ENCODE data around the gene MAD1L1.
"Not testable (repeated sequence)": the region's sequence is repeated elsewhere in the genome, so short reads cannot be mapped to it uniquely, and the experiment has no call there.

The MAD1L1 gene

DNA sequence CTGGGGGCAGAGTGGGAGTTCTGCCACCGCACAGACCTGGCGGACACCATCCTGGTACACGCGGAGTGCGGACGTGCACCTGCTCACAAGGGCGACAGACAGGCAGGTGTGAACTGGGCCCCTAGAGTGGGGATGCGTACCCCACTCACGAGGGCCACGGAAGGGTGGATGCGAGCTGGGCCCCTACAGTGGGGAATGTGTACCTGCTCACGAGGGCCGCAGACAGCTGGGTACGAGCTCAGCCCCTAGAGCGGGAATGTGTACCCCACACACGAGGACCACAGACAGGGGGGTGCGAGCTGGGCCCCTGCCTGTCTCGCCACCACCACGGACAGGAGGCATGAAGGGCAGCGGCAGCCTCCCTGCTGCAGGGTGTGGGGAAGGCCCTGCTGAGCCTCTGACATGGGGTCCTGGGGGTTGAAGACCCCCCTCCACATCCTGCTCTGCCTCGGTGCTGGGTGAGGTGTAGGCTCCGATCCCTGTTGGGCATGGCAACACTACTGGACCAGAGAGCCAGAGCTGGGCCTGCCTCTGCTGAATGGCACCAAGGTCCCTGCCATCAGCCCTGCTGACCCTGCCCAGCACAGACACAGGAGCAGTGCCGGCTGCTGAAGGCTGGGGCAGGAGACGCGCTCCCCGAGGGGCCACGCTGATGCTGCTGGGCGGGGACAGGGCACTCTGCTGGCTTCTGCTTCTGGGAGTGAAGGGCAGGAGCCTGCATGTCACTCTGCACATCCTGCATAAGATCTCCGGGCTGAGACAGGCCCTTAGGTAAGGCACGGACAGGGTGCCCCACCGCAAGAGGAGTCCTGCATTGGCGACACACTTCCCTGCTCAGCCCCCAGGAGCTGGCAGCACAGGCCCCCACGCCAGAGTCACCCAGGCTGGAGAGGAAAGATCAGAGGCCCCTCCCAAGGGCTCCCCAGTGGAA is 259.2 kb downstream of the MAD1L1 start:
- TF ChIP-seq CTCF (IDR thresholded peaks at IDR 0.05) = no peak
- Mint-ChIP-seq H3K36me3 (ENCODE audit: low read depth) (peaks cover 54% of the 10 kb centered on the region), H3K4me1 (peaks cover 26% of the 10 kb centered on the region), H3K4me3 (no peak overlapping the region), H3K27ac (no peak overlapping the region), H3K27me3 (ENCODE audit: low read depth, poor library complexity) (peaks cover 4% of the 10 kb centered on the region), H3K9me3 (peaks cover 17% of the 10 kb centered on the region)
- no peak for DNase-seq

DNA sequence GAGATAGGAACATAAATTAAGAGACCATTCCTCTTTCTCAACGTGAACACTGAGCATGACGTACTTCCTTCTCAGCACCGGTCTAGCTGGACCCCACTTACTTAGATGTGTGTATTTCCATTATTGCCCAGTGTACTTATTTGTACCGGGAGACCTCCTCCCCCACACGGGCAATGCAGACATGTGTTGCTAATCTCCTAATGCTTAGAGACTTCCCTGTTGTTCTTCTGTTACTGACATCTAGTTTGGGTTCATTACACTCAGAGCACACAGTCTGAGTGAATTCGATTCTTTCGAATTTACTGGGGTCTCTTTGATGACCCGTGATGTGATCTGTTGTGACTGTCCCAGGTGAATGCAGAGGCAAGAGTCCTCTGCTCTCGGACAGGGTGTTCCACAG is 260.0 kb downstream of the MAD1L1 start:
- Mint-ChIP-seq H3K9me3 (peaks cover 9% of the 10 kb centered on the region), H3K27ac (no peak overlapping the region), H3K36me3 (ENCODE audit: low read depth) (peaks cover 54% of the 10 kb centered on the region), H3K4me3 (no peak overlapping the region), H3K4me1 (peaks cover 26% of the 10 kb centered on the region), H3K27me3 (ENCODE audit: low read depth, poor library complexity) (peaks cover 4% of the 10 kb centered on the region)
- no peak for TF ChIP-seq CTCF (IDR thresholded peaks at IDR 0.05)
- DNase-seq = no peak

DNA sequence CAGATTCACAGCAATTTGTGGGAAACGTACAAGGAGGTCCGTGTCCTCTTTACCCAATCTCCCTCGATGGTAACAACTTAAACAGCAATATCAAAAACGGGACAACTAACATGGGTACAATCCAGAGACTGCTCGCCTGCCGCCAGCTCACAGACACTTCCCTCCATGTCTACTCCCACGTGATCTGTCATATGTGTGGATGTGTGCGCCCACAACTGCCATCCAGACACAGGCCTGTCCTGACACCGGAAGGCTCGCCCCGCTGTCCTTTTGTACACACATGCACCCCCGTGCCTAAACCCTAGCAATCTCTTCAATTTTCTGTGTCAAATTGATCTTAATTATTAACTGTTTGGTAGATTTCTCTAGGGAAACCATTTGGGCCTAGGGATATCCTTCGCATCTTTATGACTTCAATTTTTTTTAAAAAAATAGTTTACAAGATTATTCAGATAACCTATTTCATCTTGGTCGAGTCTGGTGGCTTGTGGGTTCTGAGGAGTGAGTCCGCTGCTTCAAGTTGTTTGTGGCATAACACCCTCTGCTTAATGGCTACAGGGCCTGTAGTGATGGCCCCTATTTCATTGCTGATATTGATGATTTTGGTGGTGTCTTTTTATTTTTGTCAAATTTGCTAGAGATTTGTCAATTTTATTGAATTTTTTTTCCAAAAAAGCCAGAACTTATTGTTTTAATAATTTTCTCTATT is 260.6 kb downstream of the MAD1L1 start:
- Mint-ChIP-seq H3K4me1 (peaks cover 26% of the 10 kb centered on the region), H3K27ac (no peak overlapping the region), H3K36me3 (ENCODE audit: low read depth) (peaks cover 57% of the 10 kb centered on the region), H3K4me3 (no peak overlapping the region), H3K9me3 (peaks cover 9% of the 10 kb centered on the region), H3K27me3 (ENCODE audit: low read depth, poor library complexity) (peaks cover 4% of the 10 kb centered on the region)
- no peak for TF ChIP-seq CTCF (IDR thresholded peaks at IDR 0.05)
- DNase-seq = no peak

DNA sequence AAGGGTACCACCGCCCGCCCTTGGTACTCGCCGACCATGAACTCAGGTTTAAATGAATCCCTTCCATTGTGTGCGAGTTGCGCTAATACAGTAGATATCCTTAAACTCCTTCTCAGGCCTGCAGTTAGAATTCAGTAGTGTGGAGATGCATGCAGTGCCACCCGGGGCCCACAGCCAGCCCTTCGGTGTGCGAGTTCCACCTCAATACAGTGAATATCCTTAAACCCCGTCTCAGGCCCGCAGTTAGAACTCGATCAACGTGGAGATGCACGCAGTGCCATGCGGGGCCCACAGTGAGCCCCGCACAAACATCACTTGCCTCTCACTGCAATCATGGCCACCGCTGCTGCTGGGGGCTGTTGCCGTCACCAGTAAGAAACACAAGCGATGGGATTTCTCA is 261.9 kb downstream of the MAD1L1 start:
- TF ChIP-seq CTCF (IDR thresholded peaks at IDR 0.05) = no peak
- no peaks in the 10 kb centered on the region for H3K9me3 Mint-ChIP-seq
- H3K4me1 Mint-ChIP-seq = peaks cover 21% of the 10 kb centered on the region
- no peak overlapping the region for H3K27ac Mint-ChIP-seq
- H3K4me3 Mint-ChIP-seq = no peak overlapping the region
- peaks cover 54% of the 10 kb centered on the region for H3K36me3 Mint-ChIP-seq (ENCODE audit: low read depth)
- DNase-seq = no peak
- no peaks in the 10 kb centered on the region for H3K27me3 Mint-ChIP-seq (ENCODE audit: low read depth, poor library complexity)

- Mint-ChIP-seq H3K36me3 (ENCODE audit: low read depth) (peaks cover 48% of the 10 kb centered on the region), H3K4me1 (peaks cover 20% of the 10 kb centered on the region)
- not testable (repeated sequence) for H3K4me3 Mint-ChIP-seq; H3K9me3 Mint-ChIP-seq; H3K27ac Mint-ChIP-seq; DNase-seq; H3K27me3 Mint-ChIP-seq (ENCODE audit: low read depth, poor library complexity)
These were observed 262.5 kb downstream of the MAD1L1 start for GRCh38 chr7:1970285-1970660.

GRCh38 chr7:1969459-1970284 is 263.1 kb downstream of the MAD1L1 start:
- DNase-seq = no peak
- no peaks in the 10 kb centered on the region for H3K27me3 Mint-ChIP-seq (ENCODE audit: low read depth, poor library complexity)
- no peak overlapping the region for H3K4me3 Mint-ChIP-seq
- peaks cover 21% of the 10 kb centered on the region for H3K4me1 Mint-ChIP-seq
- no peak for TF ChIP-seq CTCF (IDR thresholded peaks at IDR 0.05)
- H3K27ac Mint-ChIP-seq = no peak overlapping the region
- H3K36me3 Mint-ChIP-seq (ENCODE audit: low read depth) = peaks cover 46% of the 10 kb centered on the region
- H3K9me3 Mint-ChIP-seq = no peaks in the 10 kb centered on the region

All from nephron progenitor cell (in vitro differentiated cells).